HG02981 (cell line): ENCODE results near the gene MGMT.

Source experiments
- ATAC-seq: cut with Tn5 transposase; IDR thresholded peaks from one replicate; pipeline ENCODE4 v1.9.1; 2021; ENCODE audit warnings: mild to moderate bottlenecking, moderate library complexity; ENCODE audit not compliant: unreplicated experiment

Gene MGMT

GRCh38 chr10:129745186-129745750 lies 278.2 kb downstream of the MGMT start:
- ATAC-seq: no peak

- ATAC-seq: no peak
These were observed 287.4 kb downstream of the MGMT start for GRCh38 chr10:129754211-129755050.

- no peak for ATAC-seq
These were observed 288.1 kb downstream of the MGMT start for GRCh38 chr10:129755158-129755591.

GRCh38 chr10:129755621-129756020 lies 288.6 kb downstream of the MGMT start:
- no peak for ATAC-seq

- no peak for ATAC-seq
These were observed 290.2 kb downstream of the MGMT start for GRCh38 chr10:129756912-129757901.

GRCh38 chr10:129758207-129759021 lies 291.4 kb downstream of the MGMT start:
- ATAC-seq: no peak

- ATAC-seq: no peak
These were observed 292.4 kb downstream of the MGMT start for GRCh38 chr10:129759214-129760002.

GRCh38 chr10:129760003-129760315 lies 292.9 kb downstream of the MGMT start:
- ATAC-seq: no peak

- ATAC-seq: no peak
These were observed 293.4 kb downstream of the MGMT start for GRCh38 chr10:129760416-129760815.

- ATAC-seq: no peak
These were observed 294.3 kb downstream of the MGMT start for GRCh38 chr10:129761197-129761972.

- no peak for ATAC-seq
These were observed 295.2 kb downstream of the MGMT start for GRCh38 chr10:129761981-129762956.

- ATAC-seq: no peak
These were observed 297.2 kb downstream of the MGMT start for GRCh38 chr10:129764011-129764900.

- no peak for ATAC-seq
These were observed 298.0 kb downstream of the MGMT start for GRCh38 chr10:129764901-129765663.

GRCh38 chr10:129765664-129766550 lies 298.9 kb downstream of the MGMT start:
- ATAC-seq: no peak
